GM19468 (cell line): Measurements from ENCODE around the gene EMILIN2.
"Not testable (repeated sequence)": the region's sequence is repeated elsewhere in the genome, so short reads cannot be mapped to it uniquely, and the experiment has no call there.

Source experiments
- ATAC-seq: cut with Tn5 transposase; IDR thresholded peaks from one replicate; pipeline ENCODE4 v1.9.1; 2021; ENCODE audit warnings: mild to moderate bottlenecking, moderate library complexity, moderate number of reproducible peaks; ENCODE audit not compliant: unreplicated experiment; ENCODE audit errors: extremely low read depth

Gene EMILIN2

DNA sequence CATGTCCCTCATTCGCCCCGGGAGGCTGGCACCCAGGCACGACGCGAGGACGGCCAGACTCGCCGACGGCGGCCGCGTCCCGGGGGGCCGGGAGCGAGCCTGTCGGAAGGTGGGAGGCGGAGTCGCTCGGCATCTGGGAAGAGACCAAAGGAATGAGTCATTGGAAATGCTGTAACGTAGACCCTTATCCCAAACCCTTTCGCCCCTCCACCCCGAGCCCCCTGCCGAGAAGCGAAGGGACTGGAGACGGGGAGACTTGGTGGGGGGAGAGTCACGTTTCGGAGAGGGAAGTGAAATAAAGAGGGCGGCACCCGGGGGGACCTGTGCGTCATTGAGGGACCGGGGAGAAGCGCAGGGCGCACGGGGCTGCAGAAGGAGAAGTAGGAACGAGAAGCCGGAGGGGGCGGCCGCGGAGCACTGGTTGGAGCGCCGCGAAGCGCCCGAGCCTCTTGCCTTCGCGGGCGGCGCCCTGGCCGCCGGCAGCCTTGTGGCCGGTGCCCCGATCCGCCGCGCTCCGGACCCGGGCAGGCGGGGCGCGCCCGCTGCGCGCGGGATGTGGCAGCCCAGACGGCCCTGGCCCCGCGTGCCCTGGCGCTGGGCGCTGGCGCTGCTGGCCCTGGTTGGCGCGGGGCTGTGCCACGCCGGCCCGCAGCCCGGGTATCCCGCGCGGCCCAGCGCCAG, at the start of gene EMILIN2:
Gene EMILIN2 (plus strand): TSS at position 371 of the 681 bp plus-strand sequence. CDS start 183 bp downstream, at position 554.
- no peak for ATAC-seq

DNA sequence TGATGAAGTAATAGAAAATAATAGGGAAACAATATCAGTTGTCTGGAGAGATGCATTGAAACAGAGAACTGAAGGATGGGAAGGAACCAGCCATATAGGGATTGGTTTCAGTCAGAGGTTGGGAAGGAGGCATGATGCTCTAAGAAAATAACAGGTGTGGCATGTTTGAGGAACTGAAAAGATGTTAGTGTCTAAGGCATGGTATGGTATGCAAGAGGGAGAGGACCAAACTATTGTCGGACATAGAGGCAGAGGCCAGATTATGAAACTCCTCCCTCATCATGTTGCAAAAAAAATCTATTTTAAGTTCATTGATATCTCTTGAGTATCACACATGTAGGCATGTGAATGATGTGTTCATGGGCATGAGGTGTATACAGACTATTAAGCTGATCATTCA, 48.9 kb upstream of the EMILIN2 start:
- no peak for ATAC-seq

GRCh38 chr18:2799369-2799768, 47.4 kb upstream of the EMILIN2 start:
- ATAC-seq = no peak

- ATAC-seq = no peak
Measured at GRCh38 chr18:2805970-2806943, 40.5 kb upstream of the EMILIN2 start.

DNA sequence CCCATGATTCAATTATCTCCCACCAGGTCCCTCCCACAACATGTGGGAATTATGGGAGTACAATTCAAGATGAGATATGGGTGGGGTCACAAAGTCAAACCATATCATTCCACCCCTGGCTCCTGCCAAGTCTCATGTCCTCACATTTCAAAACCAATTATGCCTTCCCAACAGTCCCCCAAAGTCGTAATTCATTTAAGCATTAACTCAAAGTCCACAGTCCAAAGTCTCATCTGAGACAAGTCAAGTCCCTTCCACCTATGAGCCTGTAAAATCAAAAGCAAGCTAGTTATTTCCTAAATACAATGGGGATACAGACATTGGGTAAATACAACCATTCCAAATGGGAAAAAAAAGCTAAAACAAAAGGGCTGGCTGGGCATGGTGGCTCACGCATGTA, 38.2 kb upstream of the EMILIN2 start:
- ATAC-seq = not testable (repeated sequence)

GRCh38 chr18:2809666-2810183, 37.1 kb upstream of the EMILIN2 start:
- ATAC-seq = not testable (repeated sequence)

GRCh38 chr18:2811416-2811815, 35.4 kb upstream of the EMILIN2 start:
- ATAC-seq = no peak

GRCh38 chr18:2814928-2815327, 31.9 kb upstream of the EMILIN2 start:
- no peak for ATAC-seq

- ATAC-seq = no peak
Measured at GRCh38 chr18:2818281-2818680, 28.5 kb upstream of the EMILIN2 start.

DNA sequence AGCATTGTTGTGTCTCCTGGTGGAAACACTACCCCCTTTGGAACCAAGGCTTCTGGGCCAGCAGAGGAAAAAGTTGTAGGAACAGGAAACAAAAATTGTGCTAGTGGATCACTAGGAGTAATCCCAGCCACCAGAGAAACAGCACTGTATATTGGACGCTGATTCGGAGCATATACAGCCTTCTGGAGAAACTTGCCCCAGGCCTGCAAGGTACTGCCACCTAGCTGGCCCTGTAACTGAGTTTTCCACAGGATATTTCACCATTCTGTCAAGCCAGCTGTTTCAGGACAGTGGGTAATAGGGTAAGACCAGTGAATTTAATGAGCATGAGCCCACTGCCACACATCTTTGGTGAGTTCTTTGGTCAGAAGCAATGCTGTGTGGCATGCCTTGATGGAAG, 25.1 kb upstream of the EMILIN2 start:
- no peak for ATAC-seq

DNA sequence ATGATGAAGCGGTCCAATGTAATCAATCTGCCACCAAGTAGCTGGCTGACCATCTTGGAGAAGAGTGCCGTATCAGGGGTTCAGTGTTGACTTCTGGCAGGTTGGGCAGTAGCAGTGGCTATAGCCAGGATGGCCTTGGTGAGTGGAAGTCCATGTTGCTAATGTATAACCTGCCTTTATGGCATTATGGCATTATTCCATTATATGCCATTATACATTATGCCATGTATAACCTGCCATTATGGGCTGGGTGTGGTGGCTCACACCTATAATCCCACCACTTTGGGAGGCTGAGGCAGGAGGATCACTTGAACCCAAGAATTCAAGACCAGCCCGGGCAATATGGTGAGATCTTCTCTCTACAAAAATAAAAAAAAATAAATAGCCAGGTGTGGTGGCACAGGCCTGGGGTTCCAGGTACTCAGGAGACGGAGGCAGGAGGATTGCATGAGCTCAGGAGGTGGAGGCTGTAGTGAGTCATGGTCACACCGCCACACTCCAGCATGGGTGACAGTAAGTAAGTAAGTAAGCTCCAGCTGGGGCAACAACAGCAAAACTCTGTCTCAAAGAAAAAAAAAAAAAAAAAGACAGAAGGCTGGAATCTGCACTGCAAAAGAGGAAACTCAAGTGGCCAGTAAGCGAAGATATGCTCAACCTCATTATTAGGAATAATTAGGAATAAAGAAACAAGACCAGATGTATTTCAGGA, 24.4 kb upstream of the EMILIN2 start:
- ATAC-seq = no peak

DNA sequence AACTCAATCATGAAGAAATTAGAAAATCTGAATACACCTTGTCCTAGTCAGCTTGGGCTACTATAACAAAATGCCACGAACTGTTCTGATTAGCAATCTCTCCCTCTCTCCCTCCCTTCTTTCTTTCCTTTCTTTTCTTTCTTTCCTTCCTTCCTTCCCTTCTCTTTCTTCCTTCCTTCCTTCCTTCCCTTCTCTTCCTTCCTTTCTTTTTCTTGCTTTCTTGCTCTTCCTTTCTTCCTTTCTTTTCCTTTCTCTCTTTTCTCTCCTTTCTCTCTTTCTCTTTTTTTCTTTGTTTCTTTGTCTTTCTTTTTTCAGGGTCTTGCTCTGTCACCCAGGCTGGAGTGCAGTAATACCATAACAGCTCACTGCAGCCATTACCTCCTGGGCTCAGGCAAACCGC, 23.6 kb upstream of the EMILIN2 start:
- no peak for ATAC-seq

GRCh38 chr18:2823966-2824365, 22.8 kb upstream of the EMILIN2 start:
- no peak for ATAC-seq

DNA sequence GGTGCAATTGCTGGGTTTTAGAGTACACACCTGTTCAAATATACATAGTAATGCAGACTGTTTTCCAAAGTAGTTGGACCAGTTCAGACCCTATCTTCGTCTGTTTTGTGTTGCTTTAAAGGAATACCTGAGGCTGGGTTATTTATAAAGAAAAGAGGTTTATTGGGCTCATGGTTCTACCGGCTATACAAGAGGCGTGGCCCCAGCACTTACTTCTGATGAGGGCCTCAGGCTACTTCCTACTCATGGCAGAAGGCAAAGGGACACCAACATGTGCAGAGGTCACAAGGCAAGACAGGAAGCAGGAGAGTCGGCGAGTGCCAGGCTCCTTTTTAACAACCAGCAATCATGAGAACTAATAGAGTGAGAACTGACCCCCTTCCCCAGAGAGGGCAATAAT, 21.9 kb upstream of the EMILIN2 start:
- ATAC-seq = no peak

- no peak for ATAC-seq
Measured at GRCh38 chr18:2825613-2826175, 21.1 kb upstream of the EMILIN2 start.

GRCh38 chr18:2826581-2826980, 20.2 kb upstream of the EMILIN2 start:
- no peak for ATAC-seq

- no peak for ATAC-seq
Measured at GRCh38 chr18:2827061-2827460, 19.7 kb upstream of the EMILIN2 start.

DNA sequence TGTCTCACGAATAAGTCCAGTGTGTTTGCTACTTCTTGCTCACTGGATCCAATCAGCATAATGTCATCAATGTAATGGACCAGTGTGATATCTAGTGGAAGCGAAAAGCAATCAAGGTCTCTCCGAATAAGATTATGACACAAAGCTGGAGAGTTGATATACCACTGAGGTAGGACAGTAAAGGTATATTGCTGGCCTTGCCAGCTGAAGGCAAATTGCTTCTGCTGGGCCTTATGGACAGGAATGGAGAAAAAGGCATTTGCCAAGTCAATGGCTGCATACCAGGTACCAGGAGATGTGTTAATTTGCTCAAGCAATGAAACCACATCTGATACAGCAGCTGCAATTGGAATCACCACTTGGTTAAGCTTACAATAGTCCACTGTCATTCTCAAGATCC, 10.7 kb upstream of the EMILIN2 start:
- not testable (repeated sequence) for ATAC-seq

DNA sequence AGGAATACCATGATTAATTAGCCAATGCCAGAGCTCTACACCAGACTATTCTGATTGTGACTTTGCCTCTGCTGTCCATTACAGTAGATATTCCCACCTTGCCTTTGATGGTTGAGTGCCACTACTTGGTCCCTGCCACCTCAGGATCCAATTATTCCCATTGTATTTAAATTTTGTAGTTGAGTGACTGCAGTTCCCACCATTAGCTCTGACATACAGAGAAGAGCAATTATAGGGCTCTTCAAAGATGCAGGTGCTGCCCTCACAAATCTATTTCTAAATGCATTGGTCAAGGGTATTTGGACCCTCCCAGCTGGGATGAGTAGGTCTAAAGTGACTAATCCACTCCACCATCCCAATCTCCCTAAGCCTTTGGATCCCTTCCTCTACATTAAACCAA, 9.5 kb upstream of the EMILIN2 start:
- not testable (repeated sequence) for ATAC-seq

GRCh38 chr18:2839202-2839601, 7.6 kb upstream of the EMILIN2 start:
- no peak for ATAC-seq
